Glutamatergic neuron (in vitro differentiated cells): ENCODE measurements around the gene CASP10. TPM values are rescaled to one million over a fixed set of nuclear protein-coding genes. Genes with fewer than 3 reads are reported as not detected.

Source experiments
- DNase-seq: peaks from one replicate; pipeline ENCODE4 v3.0.0; 2022
- H3K27ac Mint-ChIP-seq: one replicate; pipeline ENCODE4 v1.8.0; 2020; ENCODE audit warnings: mild to moderate bottlenecking, mixed read lengths, inconsistent platforms; ENCODE audit not compliant: unreplicated experiment
- H3K27me3 Mint-ChIP-seq: one replicate; pipeline ENCODE4 v1.8.0; 2020; ENCODE audit warnings: mild to moderate bottlenecking, moderate library complexity, mixed read lengths, inconsistent platforms; ENCODE audit not compliant: unreplicated experiment
- H3K36me3 Mint-ChIP-seq: one replicate; pipeline ENCODE4 v1.8.0; 2020; ENCODE audit warnings: mild to moderate bottlenecking, mixed read lengths, inconsistent platforms; ENCODE audit not compliant: unreplicated experiment
- H3K4me1 Mint-ChIP-seq: one replicate; pipeline ENCODE4 v1.8.0; 2020; ENCODE audit warnings: mild to moderate bottlenecking, low read depth, mixed read lengths, inconsistent platforms; ENCODE audit not compliant: unreplicated experiment
- H3K4me3 Mint-ChIP-seq: one replicate; pipeline ENCODE4 v1.8.0; 2020; ENCODE audit warnings: mild to moderate bottlenecking, mixed read lengths, inconsistent platforms; ENCODE audit not compliant: unreplicated experiment
- H3K9me3 Mint-ChIP-seq: one replicate; pipeline ENCODE4 v1.8.0; 2020; ENCODE audit warnings: mild to moderate bottlenecking, moderate library complexity, mixed read lengths, inconsistent platforms; ENCODE audit not compliant: unreplicated experiment
- total RNA-seq: library from RNA; stranded (reverse); fragmentation: NEBNext Ultra II Directional; extraction: Animal tissue kit (Norgen Biotek cat#: 25700); gene quantifications from one replicate; pipeline ENCODE4 v1.2.1, GENCODE V29; 2021; ENCODE audit not compliant: unreplicated experiment
- TF ChIP-seq, protein P1 (sequence below): fragments of 200-600 bp; sonication (generic); IDR thresholded peaks from one replicate; pipeline ENCODE4 v1.5.0; 2021; ENCODE audit not compliant: partially characterized antibody, unreplicated experiment

CASP10 gene
- total RNA-seq, 1 donor from 2014 or later: not detected

DNA sequence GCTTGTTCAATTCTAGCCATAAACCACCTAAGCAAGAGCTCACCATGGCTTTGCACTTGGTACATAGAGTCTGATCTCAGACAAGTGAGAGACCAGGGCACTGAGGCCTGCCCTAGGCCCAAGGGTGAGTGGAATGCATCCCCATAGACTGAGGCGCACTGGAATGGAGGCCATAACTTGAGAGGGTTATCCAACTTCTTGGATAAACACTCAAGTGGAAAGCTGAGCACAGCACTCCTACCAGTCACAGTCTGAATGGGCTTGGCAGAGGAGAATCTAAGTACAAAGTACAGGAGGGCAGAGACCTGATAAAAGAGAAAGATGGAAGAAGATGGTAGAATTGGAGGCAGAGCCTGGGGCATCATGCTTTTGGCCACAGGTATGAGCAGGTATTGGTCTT lies 30.4 kb upstream of the CASP10 start:
- peak overlapping the region; percentile 41 for H3K4me3 Mint-ChIP-seq
- peaks cover 9% of the 10 kb centered on the region for H3K36me3 Mint-ChIP-seq
- peak overlapping the region; percentile 98 for H3K27ac Mint-ChIP-seq
- peaks cover 22% of the 10 kb centered on the region for H3K4me1 Mint-ChIP-seq
- TF ChIP-seq, protein P1, sequence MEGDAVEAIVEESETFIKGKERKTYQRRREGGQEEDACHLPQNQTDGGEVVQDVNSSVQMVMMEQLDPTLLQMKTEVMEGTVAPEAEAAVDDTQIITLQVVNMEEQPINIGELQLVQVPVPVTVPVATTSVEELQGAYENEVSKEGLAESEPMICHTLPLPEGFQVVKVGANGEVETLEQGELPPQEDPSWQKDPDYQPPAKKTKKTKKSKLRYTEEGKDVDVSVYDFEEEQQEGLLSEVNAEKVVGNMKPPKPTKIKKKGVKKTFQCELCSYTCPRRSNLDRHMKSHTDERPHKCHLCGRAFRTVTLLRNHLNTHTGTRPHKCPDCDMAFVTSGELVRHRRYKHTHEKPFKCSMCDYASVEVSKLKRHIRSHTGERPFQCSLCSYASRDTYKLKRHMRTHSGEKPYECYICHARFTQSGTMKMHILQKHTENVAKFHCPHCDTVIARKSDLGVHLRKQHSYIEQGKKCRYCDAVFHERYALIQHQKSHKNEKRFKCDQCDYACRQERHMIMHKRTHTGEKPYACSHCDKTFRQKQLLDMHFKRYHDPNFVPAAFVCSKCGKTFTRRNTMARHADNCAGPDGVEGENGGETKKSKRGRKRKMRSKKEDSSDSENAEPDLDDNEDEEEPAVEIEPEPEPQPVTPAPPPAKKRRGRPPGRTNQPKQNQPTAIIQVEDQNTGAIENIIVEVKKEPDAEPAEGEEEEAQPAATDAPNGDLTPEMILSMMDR: no peak
- H3K27me3 Mint-ChIP-seq: no peaks in the 10 kb centered on the region
- DNase-seq: no peak
- peaks cover 8% of the 10 kb centered on the region for H3K9me3 Mint-ChIP-seq

DNA sequence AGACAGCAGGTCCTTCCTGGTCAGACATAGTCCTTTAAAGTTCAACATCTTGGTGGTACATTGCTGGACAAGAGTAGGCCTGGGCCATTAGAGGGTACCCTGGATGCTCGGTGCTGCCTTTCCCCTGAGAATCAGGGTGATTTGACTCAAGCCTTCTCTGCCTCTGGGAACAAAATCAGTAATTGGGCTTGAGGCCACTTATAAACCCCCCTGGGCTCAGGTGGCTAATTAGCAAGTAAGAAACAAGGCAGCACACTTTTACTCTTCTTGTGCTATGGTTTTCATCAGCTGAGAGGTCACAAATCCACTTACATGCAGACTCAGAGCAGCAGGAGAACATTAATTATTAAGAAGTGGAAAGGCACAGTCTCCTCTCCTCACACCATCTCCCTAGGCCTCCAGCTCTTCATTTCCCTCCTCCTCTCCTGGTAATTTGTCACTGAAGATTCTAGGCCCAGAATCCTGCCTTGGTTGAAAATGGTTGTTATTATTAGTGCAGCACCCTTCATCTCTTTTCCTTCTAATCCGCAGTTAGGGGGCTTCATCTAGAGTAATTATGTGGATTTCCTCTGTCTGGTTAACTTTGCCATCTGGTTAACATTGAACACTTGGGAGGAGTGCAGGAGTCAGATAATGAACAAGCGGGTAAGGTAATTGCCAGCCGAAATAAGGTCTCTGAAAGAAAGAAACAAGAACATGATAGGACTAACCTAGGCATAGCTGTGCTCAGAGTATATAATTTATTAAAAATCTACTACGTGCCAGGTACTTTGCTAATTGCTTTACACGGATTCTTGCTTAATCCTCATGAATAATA lies 29.7 kb upstream of the CASP10 start:
- H3K4me1 Mint-ChIP-seq: peaks cover 29% of the 10 kb centered on the region
- H3K27me3 Mint-ChIP-seq: no peaks in the 10 kb centered on the region
- peak overlapping the region; percentile 41 for H3K4me3 Mint-ChIP-seq
- peak overlapping the region; percentile 98 for H3K27ac Mint-ChIP-seq
- TF ChIP-seq, protein P1: no peak
- no peak for DNase-seq
- H3K9me3 Mint-ChIP-seq: peaks cover 12% of the 10 kb centered on the region
- H3K36me3 Mint-ChIP-seq: peaks cover 9% of the 10 kb centered on the region

DNA sequence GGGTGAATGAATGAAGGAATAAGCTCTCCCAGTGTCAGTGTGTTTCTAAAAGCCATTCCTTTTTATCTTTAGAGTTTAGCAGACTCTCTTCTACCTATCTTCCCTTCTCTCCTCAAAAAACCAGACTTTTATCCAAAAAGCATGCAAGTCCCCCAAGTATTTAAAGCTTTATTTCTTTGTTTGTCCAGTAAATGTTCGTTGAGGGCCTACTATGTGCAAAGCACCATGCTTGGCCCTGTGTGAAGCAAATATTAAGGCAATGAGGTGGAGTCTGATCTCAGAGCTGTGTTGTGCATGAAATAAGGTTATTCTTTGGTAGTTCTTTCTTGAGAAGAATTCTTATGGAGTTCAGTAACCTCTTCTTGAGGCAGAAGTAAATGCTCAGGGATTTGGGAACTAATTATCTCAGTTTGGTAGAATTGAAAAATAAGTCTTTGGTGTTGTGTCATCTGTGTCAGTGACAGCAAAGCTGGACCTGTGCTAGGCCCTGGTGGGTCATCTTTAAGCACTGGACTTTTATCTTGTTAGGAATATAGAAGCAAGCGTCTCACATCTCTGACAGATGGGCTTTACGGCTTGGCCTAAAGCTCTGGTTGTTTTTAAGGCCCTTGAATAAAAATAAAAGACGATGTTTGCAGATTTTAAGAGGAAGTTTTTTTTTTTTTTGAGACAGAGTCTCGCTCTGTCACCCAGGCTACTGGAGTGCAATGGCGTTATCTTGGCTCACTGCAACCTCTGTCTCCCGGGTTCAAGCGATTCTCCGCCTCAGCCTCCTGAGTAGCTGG lies 28.1 kb upstream of the CASP10 start:
- DNase-seq: no peak
- TF ChIP-seq, protein P1: no peak
- Mint-ChIP-seq H3K27ac (peak overlapping the region; percentile 88), H3K4me1 (peaks cover 33% of the 10 kb centered on the region), H3K9me3 (peaks cover 14% of the 10 kb centered on the region), H3K27me3 (no peaks in the 10 kb centered on the region), H3K4me3 (no peak overlapping the region), H3K36me3 (peaks cover 6% of the 10 kb centered on the region)

DNA sequence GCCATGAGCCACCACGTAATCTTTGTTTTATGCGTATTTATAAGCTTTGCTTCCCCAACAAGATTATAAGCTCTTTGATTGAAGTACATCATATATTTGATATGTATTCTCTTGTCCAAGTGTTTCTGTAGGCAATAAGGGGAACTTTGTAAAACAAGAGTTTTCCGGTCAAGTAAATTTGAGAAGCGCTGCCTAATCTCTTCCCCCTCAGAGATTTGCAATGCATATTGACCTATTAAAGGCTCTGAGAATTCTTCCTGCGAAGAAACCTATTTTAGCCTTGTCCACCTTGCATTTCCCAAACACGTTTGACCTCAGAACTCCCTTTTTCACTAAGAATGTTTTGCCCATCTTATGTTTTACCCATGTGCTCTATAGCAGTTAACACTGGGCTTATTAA lies 26.9 kb upstream of the CASP10 start:
- no peaks in the 10 kb centered on the region for H3K36me3 Mint-ChIP-seq
- H3K4me3 Mint-ChIP-seq: no peak overlapping the region
- H3K27me3 Mint-ChIP-seq: peaks cover 2% of the 10 kb centered on the region
- TF ChIP-seq, protein P1: no peak
- peaks cover 14% of the 10 kb centered on the region for H3K9me3 Mint-ChIP-seq
- H3K27ac Mint-ChIP-seq: no peak overlapping the region
- peaks cover 33% of the 10 kb centered on the region for H3K4me1 Mint-ChIP-seq
- DNase-seq: no peak

DNA sequence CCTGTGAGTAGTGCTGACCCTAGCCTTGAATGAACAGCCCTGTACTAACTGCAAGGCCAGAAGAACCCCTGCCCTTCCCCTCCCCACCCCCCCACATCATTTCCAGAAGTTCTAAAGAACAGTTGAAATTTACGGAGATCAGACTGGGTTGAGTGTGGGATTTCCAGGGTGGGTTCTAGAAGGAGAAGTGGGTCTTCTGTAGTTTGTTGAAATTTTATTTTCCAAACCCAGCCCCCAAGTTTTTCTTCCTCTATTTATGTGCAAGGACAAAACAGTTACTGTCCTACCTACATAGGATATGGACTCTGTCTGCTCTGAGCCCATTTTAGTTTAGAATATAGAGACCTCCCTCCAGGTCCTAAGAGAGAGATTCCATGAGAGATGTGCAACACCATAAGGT lies 26.3 kb upstream of the CASP10 start:
- Mint-ChIP-seq H3K27me3 (peaks cover 2% of the 10 kb centered on the region), H3K9me3 (peaks cover 14% of the 10 kb centered on the region), H3K4me1 (peaks cover 32% of the 10 kb centered on the region), H3K27ac (no peak overlapping the region), H3K36me3 (no peaks in the 10 kb centered on the region), H3K4me3 (no peak overlapping the region)
- TF ChIP-seq, protein P1: no peak
- DNase-seq: no peak
